ENCODE results near the gene USP13. TPM values are rescaled to one million over a fixed set of nuclear protein-coding genes. Genes with fewer than 3 reads are reported as not detected.

The USP13 gene
- total and polyA plus RNA-seq, 2 of the 4 experiments (the other 2 are of a cell fraction), result 9.2 to 18.1 TPM

DNA sequence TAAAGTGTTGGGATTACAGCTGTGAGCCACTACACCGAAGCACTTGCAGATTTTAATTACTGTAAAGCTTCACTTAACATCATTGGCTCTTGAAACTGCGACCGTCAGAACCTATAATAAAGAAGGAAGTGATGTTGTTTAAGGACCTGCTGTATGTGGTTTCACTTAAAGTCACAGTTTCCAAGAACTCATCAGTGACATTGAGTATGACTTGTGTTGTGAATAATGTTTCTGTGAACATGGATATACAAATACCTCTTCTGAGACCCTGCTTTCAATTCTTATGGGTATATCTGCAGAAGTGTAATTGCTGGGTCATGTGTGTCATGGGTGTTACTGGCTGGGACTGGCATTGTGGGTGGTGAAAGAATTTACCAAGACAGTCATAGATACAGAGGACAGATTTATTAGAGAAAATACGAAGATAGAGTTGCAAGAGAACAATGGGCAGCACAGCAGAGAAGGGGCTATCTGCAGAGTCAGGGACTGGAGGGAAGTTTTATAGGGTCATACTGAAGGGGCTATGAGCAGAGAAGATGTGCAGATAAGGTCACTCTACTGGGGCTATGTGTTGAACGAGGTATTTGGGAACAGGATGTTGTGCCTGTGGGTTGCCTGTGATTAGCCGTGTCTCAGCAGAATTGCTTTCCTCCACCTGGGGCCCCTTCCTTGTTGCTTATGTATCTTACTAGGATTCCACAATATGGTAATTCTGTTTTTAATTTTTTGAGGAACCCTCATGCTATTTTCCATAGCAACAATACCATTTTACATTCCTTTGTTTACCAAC, 43.7 kb upstream of the USP13 start:
- peaks cover 3% of the 10 kb centered on the region for H3K4me1 ChIP-seq (ENCODE audit: control insufficient read depth, insufficient read depth, low read length)
- no TSS peak for BruUV-seq (replicated peaks)
- 86% methylated on average over 1 of the region's 6 CpGs; no CpG with 5 or more reads in 1 of the 2 experiments for whole genome bisulfite sequencing, 2 experiments (ENCODE audit: extremely low coverage in 2 of 2, insufficient read length in 1 of 2)

More for the DNA sequence above, 43.7 kb upstream of the USP13 start:
- Histone ChIP-seq H2AFZ (replicated peaks; ENCODE audit: low read length, poor library complexity) (no peak overlapping the region), H4K5ac (ENCODE audit: low read depth, low read length) (no peak overlapping the region), H2AK5ac (ENCODE audit: low read depth, low read length) (no peak overlapping the region), H3K23ac (ENCODE audit: low read depth, low read length) (no peak overlapping the region), H3K9me1 (ENCODE audit: insufficient read depth, low read length) (peaks cover 3% of the 10 kb centered on the region; the same call in 1 of the 2 replicates), H2BK15ac (ENCODE audit: low read depth, low read length) (no peak overlapping the region), H3K14ac (replicated peaks; ENCODE audit: low read depth, low read length) (no peak overlapping the region), H2AK9ac (replicated peaks; ENCODE audit: low read depth, low read length, poor library complexity) (no peak overlapping the region), H3K56ac (ENCODE audit: extremely low read depth, insufficient read depth, low read length) (no peak overlapping the region), H3K36me3 (ENCODE audit: control insufficient read depth, insufficient read depth, low read length) (peaks cover 3% of the 10 kb centered on the region; the same call in 1 of the 2 replicates), H2BK120ac (ENCODE audit: low read depth, low read length) (no peak overlapping the region), H3K9me3 (ENCODE audit: control insufficient read depth, insufficient read depth, low read length) (no peaks in the 10 kb centered on the region), H2BK20ac (ENCODE audit: low read depth, low read length) (no peak overlapping the region), H3K9ac (ENCODE audit: low read depth, low read length) (no peak overlapping the region), H4K8ac (ENCODE audit: low read depth in 2 of 2, low read length in 2 of 2) (no peak overlapping the region), H3K4me2 (ENCODE audit: low read depth, low read length) (no peak overlapping the region), H3K18ac (ENCODE audit: low read depth, low read length) (no peak overlapping the region), H3K27ac (ENCODE audit: insufficient read depth, low read length) (no peak overlapping the region), H3K4me3 (ENCODE audit: insufficient read depth, low read depth, low read length) (no peak overlapping the region), H3K79me1 (ENCODE audit: low read depth in 1 of 2, low read length in 2 of 2) (peaks cover 23 to 32% of the 10 kb centered on the region in 2 experiments; a peak in 3 of 4 replicates), H4K20me1 (ENCODE audit: insufficient read depth, low read length) (no peaks in the 10 kb centered on the region; the same call in 1 of the 2 replicates), H2BK5ac (ENCODE audit: low read depth, low read length, poor library complexity, severe bottlenecking) (no peak overlapping the region), H3K27me3 (ENCODE audit: control insufficient read depth, insufficient read depth, low read length) (no peaks in the 10 kb centered on the region), H3K4ac (ENCODE audit: low read depth, low read length) (no peak overlapping the region), H4K91ac (ENCODE audit: insufficient read depth, low read depth, low read length) (no peak overlapping the region)
- in situ Hi-C loops (cut with MboI; ENCODE audit: low sequenced_read_pairs) (no loop called here), intact Hi-C loops (cut with micrococcal nuclease) (no loop called here), dilution Hi-C loops (cut with HindIII; ENCODE audit: low sequenced_read_pairs, unreplicated experiment) (no loop called here)
- TF ChIP-seq CHD1 (IDR thresholded peaks at IDR 0.05; ENCODE audit: low read depth, low read length), result no peak
- DNase-seq, result no peak
- CTCF ChIA-PET, result no interaction called here
- POLR2A ChIA-PET (ENCODE audit: unreplicated experiment), result no interaction called here
- no peak for ATAC-seq (ENCODE audit: low read depth)
